Thyroid gland (tissue), 4 donors: Measurements from ENCODE around the gene AFF2.

Experiments used
- POLR2A ChIP-seq, 2 donors: fragments of 450-650 bp; IDR thresholded peaks; one replicate each; pipeline ENCODE4 v1.6.1; 2017; ENCODE audit warnings: antibody characterized with exemption in 2 of 2, mild to moderate bottlenecking in 2 of 2, moderate library complexity in 1 of 2
- TF ChIP-seq, protein P1 (sequence below), 6 experiments: fragments of 200-600 bp in 3 of 6; fragments of 450-650 bp in 3 of 6; sonication (generic) in 3 of 6; IDR thresholded peaks; one replicate each; pipeline ENCODE4 v1.5.1; 2016 to 2019; ENCODE audit warnings: antibody characterized with exemption in 6 of 6, mild to moderate bottlenecking in 2 of 6, inconsistent platforms in 1 of 6, moderate library complexity in 1 of 6

DNA sequence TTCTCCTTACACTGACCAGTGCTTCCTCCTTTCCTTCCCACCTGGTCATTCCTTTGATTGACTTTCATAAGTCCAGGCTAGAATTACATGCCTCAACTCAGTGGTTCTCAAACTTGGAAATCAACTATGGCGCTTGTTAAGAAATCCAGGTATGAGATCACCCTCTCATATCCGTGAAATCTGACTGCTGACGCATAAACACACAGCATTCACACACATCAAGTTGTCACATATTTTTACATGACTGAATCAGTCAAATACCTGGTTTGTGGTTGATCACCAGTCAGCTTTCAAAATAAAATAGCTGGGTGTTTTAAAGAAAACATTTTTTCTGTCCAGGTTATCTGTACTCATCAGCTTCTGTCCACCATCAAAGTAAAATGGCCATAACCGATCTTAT lies 433.5 kb downstream of the AFF2 start:
- TF ChIP-seq, protein P1, sequence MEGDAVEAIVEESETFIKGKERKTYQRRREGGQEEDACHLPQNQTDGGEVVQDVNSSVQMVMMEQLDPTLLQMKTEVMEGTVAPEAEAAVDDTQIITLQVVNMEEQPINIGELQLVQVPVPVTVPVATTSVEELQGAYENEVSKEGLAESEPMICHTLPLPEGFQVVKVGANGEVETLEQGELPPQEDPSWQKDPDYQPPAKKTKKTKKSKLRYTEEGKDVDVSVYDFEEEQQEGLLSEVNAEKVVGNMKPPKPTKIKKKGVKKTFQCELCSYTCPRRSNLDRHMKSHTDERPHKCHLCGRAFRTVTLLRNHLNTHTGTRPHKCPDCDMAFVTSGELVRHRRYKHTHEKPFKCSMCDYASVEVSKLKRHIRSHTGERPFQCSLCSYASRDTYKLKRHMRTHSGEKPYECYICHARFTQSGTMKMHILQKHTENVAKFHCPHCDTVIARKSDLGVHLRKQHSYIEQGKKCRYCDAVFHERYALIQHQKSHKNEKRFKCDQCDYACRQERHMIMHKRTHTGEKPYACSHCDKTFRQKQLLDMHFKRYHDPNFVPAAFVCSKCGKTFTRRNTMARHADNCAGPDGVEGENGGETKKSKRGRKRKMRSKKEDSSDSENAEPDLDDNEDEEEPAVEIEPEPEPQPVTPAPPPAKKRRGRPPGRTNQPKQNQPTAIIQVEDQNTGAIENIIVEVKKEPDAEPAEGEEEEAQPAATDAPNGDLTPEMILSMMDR (IDR thresholded peaks at IDR 0.05), result no peak
- no peak for TF ChIP-seq POLR2A (IDR thresholded peaks at IDR 0.05)
